NOMO-1 treated with dmso at 0.1 percent for 144 hours (cell line): ENCODE measurements around the gene DCAF8.

Experiments used
- DNase-seq: peaks from one replicate; lab custom pipeline; 2025; ENCODE audit not compliant: unreplicated experiment; lab: John Stamatoyannopoulos, UW

Gene DCAF8

GRCh38 chr1:160264795-160265307 is 2.5 kb upstream of the DCAF8 start:
- no peak for DNase-seq

GRCh38 chr1:160261556-160261892 is 825 bp downstream of the DCAF8 start:
- no peak for DNase-seq

DNA sequence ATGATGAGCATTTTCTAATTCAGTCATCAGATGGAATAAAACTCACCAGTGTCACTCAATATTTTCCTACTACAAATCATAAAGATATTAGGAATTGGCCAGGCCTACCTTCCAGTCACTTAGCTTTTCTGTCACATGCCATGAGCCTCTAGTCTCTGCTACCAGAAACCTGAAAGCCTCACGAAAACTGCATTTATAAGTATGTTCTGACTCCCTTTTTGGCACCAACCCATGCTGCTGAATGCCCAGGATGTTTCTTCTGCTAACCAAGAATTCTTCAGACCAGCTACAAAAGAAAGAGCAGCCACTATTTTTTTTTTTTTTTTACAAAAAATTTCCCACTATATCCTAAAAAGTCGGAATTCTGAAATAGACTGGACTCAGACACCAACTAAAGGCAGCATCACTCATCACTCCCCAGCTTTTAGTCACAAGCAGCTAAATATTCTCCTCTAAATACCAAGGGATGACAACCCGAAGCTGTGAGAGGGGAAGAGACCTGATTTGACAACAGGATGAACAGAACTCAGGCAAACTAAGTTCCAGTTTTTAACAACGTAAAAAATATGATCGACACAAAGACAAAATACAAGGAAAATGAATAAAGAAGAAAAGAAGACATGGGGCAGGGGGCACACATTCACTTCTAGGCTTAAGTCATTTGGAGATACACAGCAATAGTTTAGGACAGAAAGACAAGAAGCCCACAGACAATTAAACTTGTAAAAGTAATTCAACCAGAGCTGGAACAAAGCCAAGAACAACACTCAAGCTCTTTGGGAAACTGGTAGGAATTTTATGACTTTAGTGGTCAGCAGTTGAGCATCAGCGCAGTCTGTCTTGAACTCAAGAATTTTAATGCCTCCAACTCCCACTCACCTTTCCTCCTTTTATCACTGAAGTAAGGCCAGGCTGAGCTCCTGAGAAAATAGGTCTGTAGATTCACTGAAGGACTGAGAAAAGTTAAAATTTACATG is 1.7 kb downstream of the DCAF8 start:
- DNase-seq = no peak

DNA sequence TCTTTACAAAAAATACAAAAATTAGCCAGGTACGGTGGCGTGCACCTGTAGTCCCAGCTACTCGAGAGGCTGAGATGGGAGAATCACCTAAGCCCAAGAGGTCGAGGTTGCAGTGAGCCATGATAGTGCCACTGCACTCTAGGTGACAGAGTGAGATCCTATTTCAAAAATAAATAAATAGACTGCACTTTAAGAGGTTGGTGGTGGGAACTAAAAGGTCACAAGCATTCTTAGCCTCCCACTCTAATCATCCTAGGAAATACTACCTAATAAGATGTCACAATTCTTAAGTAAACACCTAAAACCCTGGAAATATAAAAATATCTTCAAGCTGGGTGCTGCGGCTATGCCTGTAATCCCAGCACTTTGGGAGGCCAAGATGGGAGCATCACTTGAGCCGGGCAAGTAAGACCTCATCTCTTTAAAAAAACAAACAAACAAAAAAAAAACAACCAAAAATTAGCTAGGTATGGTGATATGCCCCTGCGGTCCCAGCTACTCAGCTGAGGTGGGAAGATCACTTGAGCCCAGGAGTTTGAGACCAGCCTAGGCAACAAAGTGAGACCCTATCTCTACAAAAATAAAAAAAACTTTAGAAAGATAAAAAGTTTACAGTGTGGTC is 4.1 kb downstream of the DCAF8 start:
- no peak for DNase-seq

- no peak for DNase-seq
These were observed 4.8 kb downstream of the DCAF8 start for GRCh38 chr1:160257411-160258015.

DNA sequence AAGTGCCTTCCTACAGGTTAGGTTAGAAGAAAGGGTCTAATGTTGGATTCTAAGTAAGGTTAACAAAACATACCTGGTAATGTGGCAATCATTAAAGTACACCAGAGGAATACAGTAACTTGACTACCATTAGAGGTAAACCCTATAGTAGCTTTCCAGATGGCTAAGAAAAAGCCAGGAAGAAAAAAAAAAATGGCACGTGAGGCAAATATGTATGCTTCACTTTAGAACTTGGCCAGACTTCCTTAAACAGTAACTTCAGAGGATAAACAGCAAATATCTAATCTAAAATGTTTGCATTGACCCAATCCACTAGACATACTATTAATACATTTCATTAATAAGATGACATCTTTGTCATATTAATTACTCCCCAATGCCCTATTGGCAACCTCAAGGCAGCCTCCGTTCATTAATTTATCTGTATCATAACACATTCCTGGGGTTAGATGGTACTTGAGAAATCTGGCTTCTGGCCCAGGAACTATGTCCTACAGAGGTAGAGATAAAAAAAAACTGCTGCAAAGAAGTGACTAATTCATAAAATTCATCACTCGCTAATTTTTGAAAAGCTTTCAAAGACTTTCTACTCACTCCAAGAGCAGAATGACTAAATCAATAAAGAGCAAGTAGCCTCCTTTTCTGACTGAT is 5.8 kb downstream of the DCAF8 start:
- no peak for DNase-seq

- no peak for DNase-seq
These were observed 6.5 kb downstream of the DCAF8 start for GRCh38 chr1:160255781-160256300.

- no peak for DNase-seq
These were observed 10.4 kb downstream of the DCAF8 start for GRCh38 chr1:160251687-160252526.

DNA sequence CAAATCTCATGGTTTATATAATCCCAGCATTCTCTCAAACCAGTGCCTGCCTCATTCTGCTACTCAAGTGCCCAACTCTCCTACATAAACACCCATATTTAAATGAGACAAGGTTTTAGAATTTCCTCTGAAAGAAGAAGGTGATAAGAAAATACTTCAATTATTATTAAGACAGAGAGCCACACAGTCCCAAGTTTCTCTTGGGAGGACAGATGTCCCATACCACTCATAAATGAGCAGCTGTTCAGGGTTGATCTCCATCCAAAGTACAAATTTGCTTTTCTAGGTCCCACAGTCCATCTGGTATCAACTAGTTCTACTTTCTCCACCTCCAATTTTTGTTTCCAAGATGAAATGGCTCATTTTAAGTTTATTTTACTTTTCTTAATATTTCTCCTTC is 11.3 kb downstream of the DCAF8 start:
- DNase-seq = no peak

GRCh38 chr1:160247053-160247452 is 15.3 kb downstream of the DCAF8 start:
- no peak for DNase-seq

- DNase-seq = no peak
These were observed 16.9 kb downstream of the DCAF8 start for GRCh38 chr1:160245434-160245833.

GRCh38 chr1:160244209-160244608 is 18.1 kb downstream of the DCAF8 start:
- DNase-seq = no peak

DNA sequence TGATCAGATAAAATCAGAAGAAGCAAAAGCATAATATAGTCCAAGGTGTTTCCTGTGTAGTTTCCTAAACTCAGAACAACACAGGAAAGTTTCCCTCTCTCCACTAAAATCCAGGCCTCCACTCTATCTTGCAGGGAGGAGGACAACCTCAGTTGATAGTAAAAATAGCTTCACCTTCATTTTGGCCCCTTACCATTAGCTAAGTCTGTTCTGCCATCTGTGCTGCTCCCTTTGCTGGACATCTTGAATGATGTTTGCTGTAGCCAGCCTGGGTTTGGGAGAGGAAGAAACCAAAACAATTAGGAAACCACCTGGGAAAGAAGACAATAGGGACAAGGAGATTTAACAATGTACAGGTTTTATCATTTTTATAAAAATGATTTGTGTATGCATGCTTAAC is 18.6 kb downstream of the DCAF8 start:
- DNase-seq = no peak

DNA sequence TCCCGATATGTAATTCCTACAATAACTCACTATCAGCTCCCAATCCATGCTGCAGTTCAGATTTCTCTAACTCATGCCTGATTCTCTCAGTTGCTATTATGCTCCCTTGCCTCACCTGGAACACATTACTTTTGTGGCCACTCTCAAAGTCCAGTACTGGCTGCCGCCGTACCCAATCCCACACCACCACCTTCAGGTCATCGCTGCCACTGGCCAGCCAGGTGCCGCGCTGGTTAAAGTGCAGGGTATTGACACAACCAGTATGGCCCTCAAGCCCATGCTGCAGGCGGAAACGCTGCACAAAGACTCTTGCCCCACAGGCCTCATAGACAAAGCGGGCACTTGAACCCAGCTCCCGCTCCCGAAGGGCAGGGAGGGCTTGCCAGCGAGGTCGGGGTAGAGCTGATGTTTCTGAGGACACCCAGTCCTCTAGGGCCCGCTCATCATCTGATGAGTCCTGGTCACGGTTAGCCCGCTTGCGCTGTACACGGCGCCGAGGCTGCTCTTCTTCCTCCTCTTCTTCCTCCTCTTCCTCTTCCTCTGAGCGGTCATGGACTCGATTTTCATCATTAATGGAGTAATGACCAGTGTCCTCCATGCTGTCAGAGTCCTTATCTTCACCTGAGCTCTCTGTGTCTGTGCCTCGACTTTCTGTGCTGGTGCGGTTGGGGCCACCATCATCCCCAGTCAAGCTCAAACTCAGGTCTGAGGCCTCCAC is 22.6 kb downstream of the DCAF8 start:
- no peak for DNase-seq

GRCh38 chr1:160238408-160238807 is 23.9 kb downstream of the DCAF8 start:
- DNase-seq = no peak

GRCh38 chr1:160237558-160237957 is 24.8 kb downstream of the DCAF8 start:
- no peak for DNase-seq

DNA sequence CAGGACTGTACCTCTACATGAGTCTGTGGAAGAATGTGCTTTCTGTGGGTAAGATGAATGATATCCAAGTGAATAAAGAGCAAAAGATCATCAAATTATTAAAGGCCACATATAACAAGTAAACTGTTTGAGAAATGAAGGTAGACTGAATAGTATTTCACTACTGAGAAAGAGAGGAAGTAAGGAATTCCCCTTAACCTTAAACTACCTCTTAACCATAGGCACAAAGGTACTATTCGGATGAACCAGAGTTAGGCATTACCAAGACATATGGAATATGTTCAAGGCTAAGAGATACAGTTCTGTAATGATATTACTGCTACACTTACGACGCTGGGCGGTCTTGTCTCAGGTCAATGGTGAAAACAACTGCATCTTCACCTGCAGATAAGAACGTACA is 25.5 kb downstream of the DCAF8 start:
- DNase-seq = no peak

DNA sequence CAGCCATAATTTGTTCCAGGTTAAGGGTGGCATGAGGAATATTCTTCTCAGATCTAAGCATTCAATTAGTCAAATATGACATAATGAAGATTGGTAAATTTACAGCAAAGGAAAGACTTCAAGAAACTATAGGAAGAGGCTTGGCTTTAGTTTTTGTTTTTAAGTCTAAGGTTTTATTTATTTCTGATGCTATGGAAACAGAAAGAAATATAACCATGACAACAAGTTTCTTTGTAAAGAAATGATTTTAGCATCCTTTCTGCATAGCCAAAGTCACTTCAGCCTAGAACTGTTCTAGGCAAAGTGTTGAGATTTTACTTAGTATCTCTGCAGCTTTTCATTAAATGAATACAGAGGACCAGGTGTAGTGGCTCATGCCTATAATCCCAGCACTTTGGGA is 29.4 kb downstream of the DCAF8 start:
- DNase-seq = no peak

DNA sequence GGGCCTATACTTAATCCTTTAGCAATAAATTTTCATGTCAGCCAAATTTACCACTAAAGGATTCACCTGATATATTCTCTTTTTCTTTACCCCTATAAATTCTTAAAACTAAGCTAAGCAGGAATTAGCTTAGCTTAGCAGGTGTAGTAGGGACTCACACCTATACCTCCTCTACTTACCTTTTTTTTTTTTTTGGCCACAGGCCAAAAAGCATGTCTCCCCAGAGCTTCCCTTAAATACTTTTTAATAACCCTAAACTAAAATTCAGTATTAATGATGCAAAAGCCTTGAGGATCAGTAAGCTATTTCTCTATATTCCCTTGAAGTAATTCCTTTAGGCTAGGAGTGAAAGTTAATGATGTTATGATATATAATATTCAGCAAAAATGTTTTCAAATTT is 33.9 kb downstream of the DCAF8 start:
- DNase-seq = no peak

DNA sequence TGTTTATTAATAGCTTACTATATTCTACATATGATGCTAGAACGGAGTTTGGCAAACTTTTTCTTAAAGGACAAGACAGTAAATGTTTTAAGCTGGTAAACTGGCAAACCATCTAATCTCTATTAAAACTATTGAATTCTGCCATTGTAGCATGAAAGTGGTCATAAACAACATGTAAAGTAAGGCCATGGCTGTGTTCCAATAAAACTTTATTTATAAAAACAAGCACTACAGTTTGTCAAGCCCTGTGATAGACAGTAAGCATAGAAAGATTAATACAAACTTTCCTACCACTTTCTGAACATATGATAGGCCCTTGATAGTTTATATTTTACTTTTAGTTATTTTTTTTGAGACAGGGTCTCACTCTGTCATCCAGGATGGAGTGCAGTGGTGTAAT is 34.8 kb downstream of the DCAF8 start:
- DNase-seq = no peak
